ENCODE measurements around the gene MAD1L1.

The MAD1L1 gene

DNA sequence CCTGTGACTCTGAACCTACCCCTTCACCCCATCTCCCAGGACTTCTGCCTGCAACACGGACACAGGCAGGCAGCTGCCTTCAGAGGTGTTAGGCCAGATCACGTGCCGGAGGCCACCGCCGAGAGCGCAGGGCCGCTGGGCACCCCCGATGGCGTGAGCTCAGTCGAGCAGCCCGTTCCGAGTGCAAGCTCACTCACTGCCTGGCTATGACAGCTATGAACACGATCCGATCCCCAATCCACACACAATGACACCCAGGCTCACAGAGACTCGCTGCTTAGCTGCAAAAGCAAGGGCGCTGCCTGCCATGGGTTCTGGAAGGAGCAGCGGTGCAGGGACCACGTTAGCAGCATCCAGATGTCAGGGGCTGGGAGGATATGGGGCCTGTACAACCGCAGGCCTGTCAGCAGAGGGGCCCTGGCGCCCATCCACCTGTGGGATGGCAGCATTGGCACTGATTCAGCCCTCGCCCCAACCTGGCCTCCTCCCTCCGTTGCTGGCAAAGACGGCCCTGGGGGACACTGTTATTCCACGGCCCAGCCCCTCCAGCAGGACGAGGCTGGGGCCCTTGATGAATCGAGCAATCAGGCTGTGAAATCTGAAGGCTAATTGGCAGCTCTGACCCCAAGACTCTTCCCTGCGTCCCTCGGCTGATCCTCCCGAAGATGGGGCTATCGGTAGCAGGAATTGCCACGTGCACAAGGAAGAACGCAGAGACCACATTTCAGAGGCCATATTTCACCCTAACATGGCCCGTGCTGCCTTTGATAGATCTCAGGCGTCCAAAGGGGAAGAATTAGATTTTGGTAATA, 332.6 kb downstream of the MAD1L1 start:
- in situ Hi-C loops (cut with HindIII; ENCODE audit: low sequenced_read_pairs), result loop anchor here (25.0 kb wide), 1 partner anchor 313 kb away; no protein-coding TSS in a partner anchor

DNA sequence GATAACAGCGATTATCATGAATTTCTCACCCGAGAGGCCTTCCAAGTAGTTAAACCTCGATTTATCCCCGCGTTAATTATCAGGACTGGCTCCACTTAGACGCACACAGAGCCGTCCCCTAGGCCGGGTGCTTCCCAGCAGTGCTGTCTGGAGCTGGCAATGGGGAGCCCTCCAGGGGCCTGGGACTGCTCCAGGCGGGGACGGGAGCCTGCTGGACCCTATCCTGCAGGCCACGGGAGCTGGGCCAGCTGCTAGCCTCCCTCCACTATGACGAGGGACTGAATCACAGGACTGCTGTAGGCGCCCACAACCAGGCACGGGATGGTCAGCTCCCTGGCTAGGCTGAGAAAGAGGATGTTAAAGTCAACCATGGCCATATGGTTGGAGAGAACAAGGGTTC, 333.5 kb downstream of the MAD1L1 start:
- in situ Hi-C loops (cut with HindIII; ENCODE audit: low sequenced_read_pairs), result loop anchor here (25.0 kb wide), 1 partner anchor 312 kb away; no protein-coding TSS in a partner anchor

DNA sequence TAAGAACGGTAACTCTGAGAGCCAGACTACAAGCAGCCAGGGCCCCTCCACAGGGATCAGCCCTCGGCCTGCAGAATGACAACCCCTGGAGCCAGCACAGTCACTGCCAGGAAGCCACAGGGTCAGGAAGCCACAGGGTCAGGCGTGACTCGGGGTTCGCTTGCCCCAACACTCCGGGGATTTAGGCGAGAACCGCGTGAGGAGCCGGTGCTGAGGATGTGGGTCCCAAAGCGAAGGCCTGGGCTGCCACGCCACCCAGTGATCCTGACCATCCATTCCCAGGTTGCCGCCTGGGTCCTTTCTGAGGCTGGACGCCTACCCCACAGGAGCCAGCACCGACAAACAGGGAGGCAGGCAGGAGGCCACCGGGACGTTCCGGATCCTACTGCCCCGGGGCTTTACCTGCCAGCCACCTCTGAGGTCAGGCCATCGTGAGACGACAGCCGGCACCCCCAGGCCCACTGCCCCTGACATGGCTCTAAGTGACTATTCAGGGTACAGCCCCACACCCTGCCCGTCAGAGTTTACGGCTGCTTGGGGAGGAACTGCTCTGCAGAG, 334.0 kb downstream of the MAD1L1 start:
- in situ Hi-C loops (cut with HindIII; ENCODE audit: low sequenced_read_pairs), result loop anchor here (25.0 kb wide), 1 partner anchor 311 kb away; no protein-coding TSS in a partner anchor

DNA sequence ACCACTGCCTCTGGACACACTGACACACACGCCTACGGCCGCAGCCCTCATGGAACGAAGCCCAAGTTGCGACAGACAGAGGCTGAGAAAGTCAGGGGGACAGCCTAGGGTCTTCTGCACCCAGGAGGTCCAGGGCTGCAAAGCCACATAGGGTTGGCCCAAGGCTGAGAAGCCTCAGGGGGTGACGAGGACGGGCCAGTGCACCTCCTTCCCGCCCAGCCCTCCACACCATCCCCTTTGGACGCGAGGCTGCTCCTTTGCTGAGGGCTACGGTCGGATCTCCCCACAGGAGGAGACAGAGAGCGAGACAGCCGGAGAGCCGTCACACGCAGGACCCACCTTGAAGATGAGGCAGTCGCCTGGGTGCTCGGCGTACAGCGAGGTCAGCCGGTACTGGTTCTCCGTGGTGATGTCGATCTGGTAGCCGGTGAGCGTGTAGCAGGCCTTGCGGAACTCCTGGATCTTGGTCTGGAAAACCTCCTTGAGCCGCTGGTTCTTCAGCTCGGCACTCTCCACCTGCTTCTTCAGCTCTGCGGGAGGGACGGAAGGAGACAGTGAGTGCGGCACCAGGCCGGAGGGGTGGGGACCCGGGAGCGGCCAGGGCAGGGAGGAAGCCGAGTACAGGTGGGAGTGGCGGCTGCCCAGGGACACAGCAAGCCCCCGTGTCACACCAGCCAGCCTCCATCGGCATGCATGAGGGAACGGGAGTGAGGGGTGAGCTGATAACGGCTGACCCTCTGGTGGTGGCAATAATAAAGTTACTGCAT, 334.7 kb downstream of the MAD1L1 start:
- in situ Hi-C loops (cut with HindIII; ENCODE audit: low sequenced_read_pairs), result loop anchor here (25.0 kb wide), 1 partner anchor 311 kb away; no protein-coding TSS in a partner anchor

DNA sequence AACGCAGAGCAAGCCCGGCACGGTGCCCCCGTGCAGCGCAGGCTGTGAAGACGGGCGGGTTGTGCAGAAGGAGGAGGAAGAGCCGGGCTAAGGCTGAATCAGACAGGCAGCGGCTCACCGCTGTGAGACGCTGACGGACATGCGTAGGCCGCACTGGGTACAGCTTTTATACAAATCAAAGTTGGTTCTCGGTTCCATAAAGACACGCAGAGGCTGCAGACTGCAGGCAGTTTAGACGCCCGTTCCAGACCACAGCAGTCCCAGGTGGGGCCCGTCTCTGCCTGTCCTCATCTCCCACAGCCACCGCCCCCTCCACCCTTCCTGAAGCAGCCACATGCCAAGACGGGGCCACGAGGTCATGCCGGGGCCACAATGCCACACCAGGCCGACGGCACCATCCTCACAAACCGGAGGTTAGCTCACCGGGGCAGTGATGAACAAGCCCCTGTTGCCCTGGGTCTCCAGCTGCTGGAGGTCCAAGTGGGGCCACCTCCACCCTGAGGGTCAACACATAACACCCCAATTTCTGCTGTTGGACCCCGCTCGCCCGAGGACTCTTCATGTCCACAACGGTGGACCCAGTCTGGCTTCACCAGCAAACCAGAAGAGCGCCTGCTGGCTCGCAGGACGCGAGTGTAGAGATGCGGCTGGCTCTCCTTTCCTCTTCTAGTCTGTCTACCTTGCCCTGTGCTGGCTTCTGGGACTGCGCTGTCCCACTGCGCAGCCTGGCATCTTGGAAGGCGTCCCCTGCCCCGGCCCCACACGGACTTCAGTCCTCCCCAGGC, 335.5 kb downstream of the MAD1L1 start:
- in situ Hi-C loops (cut with HindIII; ENCODE audit: low sequenced_read_pairs), result loop anchor here (25.0 kb wide), 1 partner anchor 310 kb away; no protein-coding TSS in a partner anchor

DNA sequence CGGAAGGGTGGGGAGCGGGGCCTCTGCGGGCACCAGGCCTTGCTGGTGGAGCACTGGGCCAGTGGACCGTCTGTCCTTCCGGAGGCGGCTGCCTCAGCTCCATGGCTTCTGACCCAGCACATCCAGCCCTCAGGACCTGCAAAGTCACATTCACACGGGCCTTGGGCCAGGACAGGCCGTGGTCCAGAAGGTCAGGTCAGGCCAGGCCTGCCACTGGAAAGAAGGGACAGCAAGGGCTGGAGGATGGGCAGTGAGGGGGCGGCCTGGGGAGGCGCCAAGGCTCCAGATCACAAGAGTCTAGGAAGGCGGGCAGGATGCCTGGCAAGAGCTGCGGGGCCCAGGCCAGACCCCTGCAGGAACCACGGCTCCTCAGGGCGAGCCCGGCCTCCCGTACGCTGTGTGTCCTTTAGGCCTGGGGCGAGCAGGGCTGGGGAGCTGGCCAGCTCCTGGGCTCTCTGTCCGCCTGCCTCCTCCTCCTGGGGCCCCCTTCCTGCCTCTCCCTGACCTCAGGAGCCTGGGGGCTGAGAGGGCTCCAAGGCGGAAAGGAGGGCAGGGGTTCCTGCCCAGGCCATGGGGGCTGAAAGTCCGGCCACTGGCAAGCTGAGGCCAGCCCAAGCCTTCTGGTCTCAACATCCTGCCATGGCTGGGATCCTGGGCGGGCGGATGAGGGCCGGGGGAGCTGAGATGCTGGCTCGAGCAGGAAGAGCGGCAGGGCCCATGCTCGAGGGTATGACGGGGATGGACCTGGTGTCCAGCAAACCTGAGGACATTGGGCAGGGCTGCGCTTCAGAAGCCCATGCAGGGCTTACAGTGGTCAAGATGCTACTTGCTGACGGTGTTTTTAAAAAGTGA, 336.9 kb downstream of the MAD1L1 start:
- in situ Hi-C loops (cut with HindIII; ENCODE audit: low sequenced_read_pairs), result loop anchor here (25.0 kb wide), 1 partner anchor 309 kb away; no protein-coding TSS in a partner anchor

DNA sequence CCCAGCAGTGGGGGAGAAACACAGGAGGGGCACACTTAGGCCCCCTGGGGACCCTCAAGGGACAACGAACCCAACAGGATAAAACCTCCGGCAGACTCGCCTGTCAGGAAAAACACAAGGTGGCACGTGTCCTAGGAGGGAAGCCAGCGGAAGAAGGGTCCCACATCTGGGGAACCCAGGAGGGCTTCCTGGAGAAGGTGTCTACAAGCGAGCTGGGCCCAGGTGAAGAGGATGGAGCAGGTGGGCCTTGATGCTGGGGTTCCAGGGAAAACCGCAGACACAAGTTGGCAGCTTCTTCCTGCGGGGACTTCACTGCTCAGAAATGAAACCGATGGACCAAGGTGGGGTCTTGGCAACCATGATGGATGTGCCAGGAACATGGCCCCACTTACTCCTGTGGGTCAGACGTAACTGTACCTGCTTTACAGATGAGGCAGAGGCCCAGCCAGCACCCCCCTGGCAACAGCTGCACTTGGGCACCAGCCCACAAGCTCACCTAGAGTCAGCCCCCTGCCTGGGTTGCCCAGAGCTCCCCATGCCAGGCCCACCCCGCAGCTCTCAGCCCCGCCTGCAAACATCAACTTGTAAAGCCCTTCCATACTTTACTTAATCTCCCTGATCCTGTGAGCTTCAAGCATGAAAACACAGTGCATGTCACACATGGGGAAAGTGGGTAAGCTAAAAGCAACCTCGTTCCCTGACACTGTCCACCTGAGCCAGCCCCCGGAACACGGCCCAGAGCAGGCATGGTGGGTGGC, 337.7 kb downstream of the MAD1L1 start:
- in situ Hi-C loops (cut with HindIII; ENCODE audit: low sequenced_read_pairs), result loop anchor here (25.0 kb wide), 1 partner anchor 308 kb away; no protein-coding TSS in a partner anchor

DNA sequence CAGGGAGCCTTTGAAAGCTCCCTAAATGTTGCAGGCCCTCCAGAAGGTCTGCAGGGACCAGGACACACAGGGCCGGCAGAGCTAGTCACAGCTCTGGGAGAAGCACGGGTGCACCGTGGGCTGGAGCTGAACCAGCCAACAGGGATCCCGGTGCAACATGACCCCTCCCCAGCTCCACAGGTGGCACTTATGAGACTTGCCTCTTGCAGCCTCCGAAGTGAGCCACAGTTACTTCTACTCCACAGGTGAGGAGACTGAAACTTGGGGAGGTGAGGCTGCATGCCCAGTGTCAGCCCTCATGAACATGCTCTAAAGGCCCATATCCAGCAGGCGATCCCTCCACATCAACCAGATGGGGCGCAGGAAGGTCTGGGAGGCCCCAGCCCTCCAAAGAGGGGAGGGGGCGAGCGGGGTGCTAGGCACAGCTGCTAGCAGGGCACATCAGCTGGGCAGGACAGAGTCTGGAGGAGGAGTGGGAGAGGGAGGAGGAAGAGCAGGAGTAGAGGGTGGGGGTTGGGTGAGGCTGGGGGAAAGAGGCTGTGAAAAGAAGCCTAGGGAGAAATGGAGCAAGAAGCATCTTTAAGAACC, 338.3 kb downstream of the MAD1L1 start:
- in situ Hi-C loops (cut with HindIII; ENCODE audit: low sequenced_read_pairs), result loop anchor here (25.0 kb wide), 1 partner anchor 307 kb away; no protein-coding TSS in a partner anchor

DNA sequence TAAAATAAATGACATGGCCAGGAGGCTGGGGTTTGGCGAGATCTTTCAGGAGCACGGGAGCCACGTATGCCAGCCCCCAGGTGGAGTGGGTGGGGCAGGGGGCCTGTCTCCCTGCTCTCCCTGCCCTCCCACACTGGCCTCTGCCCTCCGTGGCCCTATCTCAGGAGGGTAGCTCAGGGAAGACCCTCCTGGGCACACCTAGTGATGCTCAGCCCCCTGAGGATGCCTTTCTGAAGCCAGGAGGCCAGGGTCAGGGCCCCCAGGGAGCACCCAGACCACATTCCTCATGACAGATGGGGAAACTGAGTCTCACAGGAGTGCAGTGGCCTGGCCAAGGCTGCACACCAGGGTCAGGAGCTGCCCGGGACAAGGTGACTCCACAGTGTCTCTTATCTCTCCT, 339.3 kb downstream of the MAD1L1 start:
- in situ Hi-C loops (cut with HindIII; ENCODE audit: low sequenced_read_pairs), result loop anchor here (25.0 kb wide), 1 partner anchor 306 kb away; no protein-coding TSS in a partner anchor

DNA sequence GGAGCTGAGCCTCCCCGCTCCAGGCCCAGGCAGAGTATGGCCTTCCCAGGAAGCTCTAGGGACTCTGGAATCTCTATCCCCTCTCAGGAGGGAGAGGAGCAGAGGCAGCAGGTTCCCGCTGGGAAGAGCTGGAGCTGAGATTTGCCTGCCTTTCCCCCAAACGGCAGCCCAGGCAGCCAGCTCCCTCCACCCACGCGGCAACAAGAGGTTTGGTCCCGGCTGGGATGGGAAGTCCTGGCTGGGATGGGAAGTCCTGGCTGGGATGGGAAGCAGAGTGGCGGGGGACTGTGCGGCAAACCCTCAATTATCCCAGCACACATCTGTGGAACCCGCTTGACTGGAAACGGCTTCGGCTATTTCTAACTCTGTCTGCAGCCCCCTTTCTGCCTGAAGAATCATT, 339.7 kb downstream of the MAD1L1 start:
- in situ Hi-C loops (cut with HindIII; ENCODE audit: low sequenced_read_pairs), result loop anchor here (25.0 kb wide), 1 partner anchor 306 kb away; no protein-coding TSS in a partner anchor

DNA sequence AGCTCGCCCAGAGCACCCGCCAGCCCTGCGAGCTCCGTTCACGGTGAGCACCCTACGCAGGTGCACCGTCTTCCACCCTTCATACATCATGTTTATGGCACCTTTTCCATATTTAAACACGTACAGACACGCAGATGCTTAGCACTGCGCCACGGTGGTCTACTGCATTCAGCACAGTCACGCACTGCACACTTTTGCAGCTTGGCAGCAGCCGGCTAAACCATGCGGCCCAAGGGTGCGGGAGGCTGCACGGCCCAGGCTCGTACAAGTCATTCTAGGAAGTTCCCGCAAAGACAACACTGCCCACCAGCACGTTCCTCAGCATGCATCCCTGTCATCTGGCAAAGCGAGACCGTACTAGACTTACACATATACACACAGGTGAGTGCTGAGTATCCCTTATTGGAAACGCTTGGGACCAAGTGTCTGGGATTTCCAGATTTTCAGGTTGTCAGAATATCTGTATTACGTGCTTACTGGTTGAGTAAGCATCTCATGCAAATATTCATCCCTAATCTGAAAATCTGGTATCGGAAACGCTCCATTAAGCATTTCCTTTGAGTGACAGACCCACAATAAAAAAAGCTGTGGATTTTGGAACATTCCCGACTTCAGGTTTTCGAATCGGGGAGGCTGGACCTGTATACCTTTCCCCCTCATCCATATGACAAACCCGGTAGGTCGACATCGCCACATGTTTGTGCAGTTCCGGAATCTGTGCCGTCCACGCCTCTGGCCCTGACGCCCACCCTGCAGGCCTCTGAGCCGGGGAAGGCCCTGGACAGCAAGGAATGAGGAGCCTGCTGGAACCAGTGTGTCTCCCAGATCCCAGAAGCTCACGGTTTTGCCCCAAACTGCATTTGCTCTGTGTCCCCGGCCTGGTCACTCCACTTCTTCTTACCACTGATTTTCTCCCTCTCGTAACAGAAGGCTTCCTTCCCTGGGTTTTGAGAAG, 340.5 kb downstream of the MAD1L1 start:
- in situ Hi-C loops (cut with HindIII; ENCODE audit: low sequenced_read_pairs), result loop anchor here (25.0 kb wide), 1 partner anchor 305 kb away; no protein-coding TSS in a partner anchor

DNA sequence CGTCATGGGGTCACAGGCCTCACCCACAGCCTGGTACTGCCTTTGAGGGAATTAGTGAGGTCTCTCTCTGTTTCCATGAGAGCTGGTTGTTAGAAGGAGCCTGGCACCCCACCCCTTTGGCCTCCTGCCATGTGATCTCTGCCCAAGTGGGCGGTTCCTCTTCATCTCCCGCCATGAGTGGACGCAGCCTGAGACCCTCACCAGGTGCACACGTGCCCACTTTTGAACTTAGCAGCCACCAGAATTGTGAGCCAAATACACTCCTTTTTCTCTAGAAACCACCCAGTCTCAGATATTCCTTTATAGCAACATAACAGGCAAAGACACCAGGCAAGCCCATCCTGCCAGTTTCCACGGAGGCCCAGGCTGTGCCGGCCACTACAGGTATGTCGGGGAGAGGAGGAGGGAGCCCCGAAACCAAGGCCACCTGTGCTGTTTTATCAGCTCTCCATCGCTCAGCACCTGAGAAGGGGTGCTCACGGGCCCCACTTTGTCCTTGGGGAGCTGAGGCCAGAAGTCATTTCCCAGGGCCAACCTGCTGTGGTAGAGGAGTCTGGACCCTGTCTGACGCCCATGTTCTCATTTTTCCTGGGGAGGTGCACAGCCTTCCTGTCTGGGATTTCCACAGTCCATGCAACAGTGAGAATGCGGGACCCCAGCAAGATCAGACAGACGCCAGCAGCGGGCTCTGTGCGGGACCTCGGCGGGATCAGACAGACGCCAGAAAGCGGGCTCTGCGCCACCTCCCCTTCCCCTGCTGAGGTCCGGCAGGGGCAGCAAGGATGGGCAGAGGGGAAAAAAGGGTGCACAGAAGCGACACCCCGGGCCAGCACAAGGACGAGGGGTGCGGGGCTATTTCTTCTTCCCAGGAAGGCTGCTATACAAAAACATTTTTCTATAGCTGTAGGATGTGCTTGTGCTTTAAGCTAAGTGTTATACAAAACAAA, 342.2 kb downstream of the MAD1L1 start:
- in situ Hi-C loops (cut with HindIII; ENCODE audit: low sequenced_read_pairs), result loop anchor here (25.0 kb wide), 1 partner anchor 303 kb away; no protein-coding TSS in a partner anchor

DNA sequence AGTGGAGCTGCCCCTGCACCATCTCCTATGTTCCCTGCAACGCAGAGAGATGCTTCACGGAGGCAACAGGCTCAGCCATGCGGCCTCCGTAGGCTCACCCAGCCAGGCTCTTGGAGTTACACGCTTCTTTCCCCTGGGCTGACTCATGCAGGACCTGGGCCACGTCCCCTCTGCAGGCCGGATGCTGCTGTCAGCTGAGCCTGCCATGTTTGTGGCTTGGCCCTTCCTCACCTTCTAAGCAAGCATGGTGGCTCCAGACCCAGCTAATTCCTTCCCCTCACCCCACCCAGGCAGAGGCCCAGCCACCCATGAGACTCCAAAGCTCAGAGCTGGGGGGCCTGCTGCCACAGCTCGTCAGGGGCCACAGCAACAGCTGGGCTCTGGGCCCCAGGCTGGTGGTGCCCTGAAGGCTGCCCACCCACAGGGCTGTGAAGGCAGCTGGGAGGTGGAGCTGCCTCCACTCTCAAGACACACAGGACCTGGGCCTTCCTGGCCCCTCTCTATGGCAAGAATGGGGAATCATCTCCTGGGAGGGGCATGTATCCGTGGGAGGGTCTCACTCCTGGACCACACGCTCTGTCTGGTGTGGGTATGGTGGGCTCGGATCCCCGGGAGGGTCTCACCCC, 343.1 kb downstream of the MAD1L1 start:
- in situ Hi-C loops (cut with HindIII; ENCODE audit: low sequenced_read_pairs), result loop anchor here (25.0 kb wide), 1 partner anchor 302 kb away; no protein-coding TSS in a partner anchor

DNA sequence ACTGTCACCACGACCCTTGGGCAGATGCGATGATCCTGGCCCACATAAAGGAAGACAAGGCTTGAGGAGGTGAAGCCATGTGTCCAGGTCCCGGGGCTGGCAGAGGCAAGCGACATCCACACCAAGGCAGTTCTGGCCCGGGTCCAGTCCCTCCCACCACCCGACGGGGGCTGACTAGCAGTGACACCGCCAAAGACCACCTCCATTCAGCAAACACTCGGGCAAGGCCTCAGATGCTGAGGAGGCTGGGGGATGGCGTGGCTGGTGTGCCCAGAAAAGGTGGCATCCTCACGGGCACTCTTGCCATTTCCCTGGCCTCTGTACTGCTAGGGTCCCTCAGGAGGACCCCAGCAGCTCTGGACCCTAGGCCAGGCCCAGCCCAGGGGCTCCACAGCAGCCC, 343.7 kb downstream of the MAD1L1 start:
- in situ Hi-C loops (cut with HindIII; ENCODE audit: low sequenced_read_pairs), result loop anchor here (25.0 kb wide), 1 partner anchor 302 kb away; no protein-coding TSS in a partner anchor

DNA sequence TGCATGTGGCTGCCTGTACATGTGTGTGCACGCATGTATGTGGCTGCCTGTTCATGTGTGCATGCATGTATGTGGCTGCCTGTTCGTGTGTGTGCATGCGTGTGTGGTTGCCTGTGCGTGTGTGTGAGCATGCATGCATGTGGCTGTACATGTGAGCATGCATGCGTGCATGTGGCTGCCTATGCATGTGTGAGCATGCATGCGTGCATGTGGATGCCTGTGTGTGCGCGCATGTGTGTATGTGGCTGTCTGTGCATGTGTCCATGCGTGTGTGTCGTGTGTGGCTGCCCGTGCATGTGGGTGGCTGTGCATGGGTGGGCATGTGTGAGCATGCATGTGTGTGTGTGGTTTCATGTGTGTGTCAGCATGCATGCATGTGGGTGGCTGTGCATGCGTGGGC, 344.3 kb downstream of the MAD1L1 start:
- in situ Hi-C loops (cut with HindIII; ENCODE audit: low sequenced_read_pairs), result loop anchor here (25.0 kb wide), 1 partner anchor 301 kb away; no protein-coding TSS in a partner anchor
